HFF-Myc (cell line): ENCODE data around the gene MCC.

Source experiments
- DNase-seq: peaks from one replicate; pipeline ENCODE4 v3.0.0-alpha.2; 2011; ENCODE audit warnings: low read depth; ENCODE audit errors: extremely low read depth
- H3K4me3 ChIP-seq: replicated peaks from 2 replicates; pipeline ENCODE4 v1.5.1; 2011; ENCODE audit warnings: low read depth, mild to moderate bottlenecking, control low read depth, low read length
- TF ChIP-seq, protein P1 (sequence below): IDR thresholded peaks from 2 replicates; pipeline ENCODE4 v1.5.1; 2012; ENCODE audit warnings: mild to moderate bottlenecking, low read depth, low read length, control low read depth; ENCODE audit errors: missing control alignments

The MCC gene

DNA sequence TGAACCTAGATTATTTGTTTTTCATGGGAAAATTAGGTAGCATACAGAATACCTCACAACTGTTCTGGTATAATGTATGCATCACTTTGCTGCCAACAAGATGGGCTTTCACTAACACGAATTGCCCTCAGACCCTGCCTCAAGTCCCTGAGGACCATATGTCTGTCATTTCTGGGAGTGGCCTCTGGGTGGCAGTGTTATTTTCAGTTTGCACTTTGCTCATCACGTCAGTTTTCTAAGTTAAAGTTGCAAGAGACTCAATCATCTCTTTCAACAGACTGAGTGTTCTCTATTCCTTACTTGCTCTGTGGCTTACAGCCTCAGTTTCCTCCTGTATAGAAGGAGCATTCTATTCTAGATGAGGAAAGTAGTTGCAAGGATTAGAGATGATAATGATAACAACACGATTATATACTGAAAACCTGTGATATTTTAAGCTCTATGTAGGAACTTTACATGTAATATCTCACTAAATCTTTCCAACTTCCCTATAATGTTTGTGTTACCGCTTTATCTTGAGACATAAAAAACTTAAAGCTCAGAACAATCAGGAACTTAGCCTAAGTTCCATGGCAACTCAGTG, 109.2 kb downstream of the MCC start:
- DNase-seq = peak; percentile 21
- TF ChIP-seq, protein P1, sequence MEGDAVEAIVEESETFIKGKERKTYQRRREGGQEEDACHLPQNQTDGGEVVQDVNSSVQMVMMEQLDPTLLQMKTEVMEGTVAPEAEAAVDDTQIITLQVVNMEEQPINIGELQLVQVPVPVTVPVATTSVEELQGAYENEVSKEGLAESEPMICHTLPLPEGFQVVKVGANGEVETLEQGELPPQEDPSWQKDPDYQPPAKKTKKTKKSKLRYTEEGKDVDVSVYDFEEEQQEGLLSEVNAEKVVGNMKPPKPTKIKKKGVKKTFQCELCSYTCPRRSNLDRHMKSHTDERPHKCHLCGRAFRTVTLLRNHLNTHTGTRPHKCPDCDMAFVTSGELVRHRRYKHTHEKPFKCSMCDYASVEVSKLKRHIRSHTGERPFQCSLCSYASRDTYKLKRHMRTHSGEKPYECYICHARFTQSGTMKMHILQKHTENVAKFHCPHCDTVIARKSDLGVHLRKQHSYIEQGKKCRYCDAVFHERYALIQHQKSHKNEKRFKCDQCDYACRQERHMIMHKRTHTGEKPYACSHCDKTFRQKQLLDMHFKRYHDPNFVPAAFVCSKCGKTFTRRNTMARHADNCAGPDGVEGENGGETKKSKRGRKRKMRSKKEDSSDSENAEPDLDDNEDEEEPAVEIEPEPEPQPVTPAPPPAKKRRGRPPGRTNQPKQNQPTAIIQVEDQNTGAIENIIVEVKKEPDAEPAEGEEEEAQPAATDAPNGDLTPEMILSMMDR = peak; percentile 76
- H3K4me3 ChIP-seq = no peak overlapping the region

DNA sequence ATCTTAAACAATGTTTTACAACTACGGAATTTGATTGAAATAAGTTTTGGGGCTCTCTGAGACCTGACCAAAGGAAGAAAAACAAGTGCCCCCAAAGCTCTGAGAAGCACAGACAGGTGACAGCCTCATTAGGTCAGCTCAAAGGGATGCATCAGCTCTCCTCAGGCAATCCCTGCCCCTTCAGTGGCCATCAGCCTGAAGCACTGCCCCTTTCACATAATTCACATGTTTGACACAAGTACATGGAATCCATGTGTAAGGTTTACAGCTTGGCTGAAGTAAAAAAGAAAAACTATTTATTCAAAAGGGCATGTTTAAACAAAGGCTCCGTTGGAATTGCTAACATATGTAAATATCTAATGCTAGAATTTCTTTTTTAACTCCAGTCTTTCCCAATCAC, 109.7 kb downstream of the MCC start:
- TF ChIP-seq, protein P1 = no peak
- no peak overlapping the region for H3K4me3 ChIP-seq
- no peak for DNase-seq

DNA sequence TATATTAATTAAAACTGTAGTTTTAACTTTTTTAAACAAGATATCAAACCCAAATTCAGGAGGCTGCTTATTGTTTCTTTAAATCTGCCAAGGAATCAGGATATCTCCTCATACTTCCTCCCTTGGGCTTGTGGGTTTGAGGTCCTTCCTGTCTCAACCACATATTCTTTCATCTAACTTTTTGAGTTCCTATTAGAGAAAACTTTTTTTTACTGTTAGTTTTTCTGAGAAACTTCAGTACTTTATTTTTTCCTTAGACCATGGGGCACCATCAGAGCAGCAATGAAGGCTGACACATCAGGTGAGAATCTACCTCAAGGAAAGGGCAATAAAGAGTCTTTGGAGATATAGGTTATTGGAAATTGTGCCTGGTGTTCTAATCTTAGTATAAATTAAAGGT, 110.2 kb downstream of the MCC start:
- no peak for DNase-seq
- TF ChIP-seq, protein P1 = no peak
- H3K4me3 ChIP-seq = no peak overlapping the region

DNA sequence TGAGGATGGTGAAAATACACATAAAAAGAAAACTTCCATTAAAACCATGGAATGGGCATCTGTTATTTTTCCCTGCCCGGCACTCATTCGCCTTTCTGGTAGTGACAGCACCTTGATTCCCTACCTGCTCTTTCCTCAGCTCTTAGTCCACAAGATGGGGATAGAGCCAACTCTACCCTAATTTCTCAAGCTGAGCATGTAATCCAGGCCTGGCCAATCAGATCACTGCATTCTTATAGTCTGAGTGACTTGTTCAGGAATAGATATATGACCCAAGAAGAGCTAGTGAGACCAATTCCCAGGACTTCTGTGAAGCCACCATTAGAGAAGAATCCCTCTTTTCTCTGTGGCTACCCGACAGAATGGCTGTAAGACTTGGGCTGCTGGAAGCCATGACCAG, 111.6 kb downstream of the MCC start:
- no peak overlapping the region for H3K4me3 ChIP-seq
- TF ChIP-seq, protein P1 = no peak
- no peak for DNase-seq

DNA sequence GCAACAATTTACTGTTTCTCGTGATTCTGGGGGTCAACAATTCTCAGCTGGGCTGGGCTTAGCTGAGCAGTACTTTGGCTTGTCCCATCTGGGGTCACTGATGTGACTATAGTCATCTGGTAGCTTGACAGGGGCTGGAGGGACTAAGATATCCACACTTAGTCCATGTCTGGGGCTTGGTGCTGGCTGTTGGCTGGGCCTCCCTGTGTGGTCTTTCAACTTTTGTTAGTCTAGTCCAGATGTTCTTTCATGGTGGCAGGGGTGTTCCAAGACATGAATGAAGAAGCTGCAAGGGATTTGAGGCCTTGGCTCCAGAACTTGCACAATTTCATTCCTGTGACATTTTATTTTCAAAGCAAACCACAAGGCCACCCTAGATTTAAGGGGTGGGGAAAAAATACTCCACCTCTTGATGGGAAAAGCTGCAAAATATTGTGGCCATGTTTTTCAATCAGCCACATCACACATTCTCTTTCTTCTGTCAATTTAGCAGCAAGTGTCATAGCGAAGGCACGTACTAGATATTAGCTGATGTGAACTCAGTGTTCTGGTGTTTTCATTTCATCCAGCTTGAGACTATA, 112.7 kb downstream of the MCC start:
- TF ChIP-seq, protein P1 = no peak
- H3K4me3 ChIP-seq = no peak overlapping the region
- DNase-seq = no peak

DNA sequence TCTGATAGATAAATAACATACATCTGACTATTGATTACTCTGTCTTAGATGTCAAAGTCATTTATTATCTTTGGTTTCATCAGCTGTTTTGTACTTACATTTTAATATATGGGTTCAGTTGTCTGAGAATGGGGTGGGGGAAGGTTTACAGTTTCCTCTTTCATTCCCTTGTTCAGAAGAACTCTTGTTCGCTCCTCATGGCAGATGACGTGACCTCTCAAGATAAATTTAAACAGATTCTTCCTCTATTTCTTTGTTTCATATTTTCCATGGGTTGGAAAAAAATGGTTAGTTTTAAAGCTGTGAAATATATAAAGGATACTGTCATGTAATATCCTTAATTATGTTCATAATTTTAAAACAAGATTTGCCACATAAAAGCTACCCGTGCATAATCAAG, 114.8 kb downstream of the MCC start:
- no peak overlapping the region for H3K4me3 ChIP-seq
- no peak for DNase-seq
- TF ChIP-seq, protein P1 = no peak
